HCT116 (cell line): Measurements from ENCODE around the gene COPB1.

Experiments used
- CEBPB ChIP-seq: IDR thresholded peaks from 2 replicates; pipeline ENCODE4 v1.6.1; 2012; ENCODE audit warnings: low read depth
- CTCF ChIP-seq, 3 experiments: fragments of 200-600 bp in 1 of 3; sonication (generic) in 1 of 3; IDR thresholded peaks in 2 of 3; conservative IDR thresholded peaks in 1 of 3; 2 replicates each; pipeline ENCODE4 v1.5.1; 2012 to 2017; ENCODE audit warnings: low read depth in 2 of 3, low read length in 2 of 3, antibody characterized with exemption in 1 of 3, borderline replicate concordance in 1 of 3, control low read depth in 1 of 3, mild to moderate bottlenecking in 1 of 3, mixed read lengths in 1 of 3, mixed run types in 1 of 3, moderate library complexity in 1 of 3; ENCODE audit not compliant: insufficient read depth in 1 of 3
- POLR2A ChIP-seq: IDR thresholded peaks from 2 replicates; pipeline ENCODE4 v1.7.0; 2011; ENCODE audit warnings: borderline replicate concordance; ENCODE audit not compliant: insufficient read depth, insufficient read length; ENCODE audit errors: extremely low read depth
- YY1 ChIP-seq: IDR thresholded peaks from 2 replicates; pipeline ENCODE4 v1.6.1; 2011; ENCODE audit warnings: low read length, low read depth, moderate library complexity, mild to moderate bottlenecking; ENCODE audit not compliant: insufficient replicate concordance; ENCODE audit errors: extremely low read depth
- ZFX ChIP-seq: fragments of 450-650 bp; IDR thresholded peaks from 2 replicates; pipeline ENCODE4 v1.6.1; 2017

GRCh38 chr11:14448240-14448639 lies 51.4 kb downstream of the COPB1 start:
- TF ChIP-seq POLR2A (no peak), YY1 (no peak), CEBPB (no peak), CTCF (IDR thresholded peaks at IDR 0.05 in 2 of 3, conservative IDR thresholded peaks at IDR 0.05 in 1 of 3; ENCODE audit: borderline replicate concordance in 1 of 3, insufficient read depth in 1 of 3, low read depth in 2 of 3, low read length in 2 of 3) (no peak), ZFX (no peak)
